HG03442 (cell line): ENCODE results near the gene FANCD2OS.
"Not testable (repeated sequence)": the region's sequence is repeated elsewhere in the genome, so short reads cannot be mapped to it uniquely, and the experiment has no call there.

Source experiments
- ATAC-seq: cut with Tn5 transposase; IDR thresholded peaks from one replicate; pipeline ENCODE4 v1.9.1; 2021; ENCODE audit warnings: mild to moderate bottlenecking, moderate library complexity; ENCODE audit not compliant: unreplicated experiment

The FANCD2OS gene, protein sequence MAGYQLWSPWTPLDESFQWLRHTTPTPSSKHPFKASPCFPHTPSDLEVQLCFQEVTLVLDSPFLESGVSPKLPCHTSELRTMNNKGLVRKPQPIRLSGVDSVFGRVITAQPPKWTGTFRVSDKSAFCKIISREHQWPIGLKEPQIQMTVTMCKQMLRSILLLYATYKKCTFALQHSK

GRCh38 chr3:10108091-10108490 lies at the start of gene FANCD2OS:
FANCD2OS (minus strand) TSS chr3:10108255; CDS start chr3:10104774, 3,481 bp downstream.
- ATAC-seq: no peak

GRCh38 chr3:10157031-10157430 lies 49.0 kb upstream of the FANCD2OS start:
- ATAC-seq: no peak

- no peak for ATAC-seq
Observed at GRCh38 chr3:10155658-10156057, 47.6 kb upstream of the FANCD2OS start.

- ATAC-seq: no peak
Observed at GRCh38 chr3:10155123-10155472, 47.0 kb upstream of the FANCD2OS start.

GRCh38 chr3:10154335-10155122 lies 46.5 kb upstream of the FANCD2OS start:
- ATAC-seq: no peak

DNA sequence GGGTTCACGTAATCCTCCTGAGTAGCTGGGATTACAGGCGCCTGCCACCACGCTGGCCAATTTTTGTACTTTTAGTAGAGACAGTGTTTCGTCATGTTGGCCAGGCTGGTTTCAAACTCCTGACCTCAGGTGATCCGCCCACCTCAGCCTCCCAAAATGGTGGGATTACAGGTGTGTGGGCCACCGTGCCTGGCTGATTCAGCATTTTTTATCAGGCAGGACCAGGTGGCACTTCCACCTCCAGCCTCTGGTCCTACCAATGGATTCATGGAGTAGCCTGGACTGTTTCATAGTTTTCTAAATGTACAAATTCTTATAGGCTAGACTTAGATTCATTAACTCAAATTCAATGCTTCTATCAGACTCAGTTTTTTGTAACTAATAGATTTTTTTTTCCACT lies 42.9 kb upstream of the FANCD2OS start:
- no peak for ATAC-seq

DNA sequence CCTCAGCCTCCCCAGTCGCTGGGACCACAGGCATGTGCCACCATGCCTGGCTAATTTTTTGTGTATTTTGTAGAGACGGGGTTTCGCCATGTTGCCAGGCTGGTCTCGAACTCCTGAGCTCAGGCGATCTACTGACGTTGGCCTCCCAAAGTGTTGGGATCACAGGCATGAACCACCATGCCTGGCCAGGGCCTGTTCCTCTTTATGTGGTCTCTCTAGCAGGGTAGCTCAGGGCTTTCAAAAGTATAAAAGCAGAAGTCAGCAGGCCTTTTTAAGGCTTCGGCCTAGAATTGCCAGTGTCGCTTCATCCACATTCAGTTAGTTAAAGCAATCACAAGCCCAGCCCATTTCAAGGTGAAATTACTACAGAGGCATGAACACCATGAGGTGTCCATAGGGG lies 41.2 kb upstream of the FANCD2OS start:
- no peak for ATAC-seq

GRCh38 chr3:10145685-10146084 lies 37.6 kb upstream of the FANCD2OS start:
- no peak for ATAC-seq

GRCh38 chr3:10142707-10143560 lies 34.9 kb upstream of the FANCD2OS start:
- no peak for ATAC-seq

DNA sequence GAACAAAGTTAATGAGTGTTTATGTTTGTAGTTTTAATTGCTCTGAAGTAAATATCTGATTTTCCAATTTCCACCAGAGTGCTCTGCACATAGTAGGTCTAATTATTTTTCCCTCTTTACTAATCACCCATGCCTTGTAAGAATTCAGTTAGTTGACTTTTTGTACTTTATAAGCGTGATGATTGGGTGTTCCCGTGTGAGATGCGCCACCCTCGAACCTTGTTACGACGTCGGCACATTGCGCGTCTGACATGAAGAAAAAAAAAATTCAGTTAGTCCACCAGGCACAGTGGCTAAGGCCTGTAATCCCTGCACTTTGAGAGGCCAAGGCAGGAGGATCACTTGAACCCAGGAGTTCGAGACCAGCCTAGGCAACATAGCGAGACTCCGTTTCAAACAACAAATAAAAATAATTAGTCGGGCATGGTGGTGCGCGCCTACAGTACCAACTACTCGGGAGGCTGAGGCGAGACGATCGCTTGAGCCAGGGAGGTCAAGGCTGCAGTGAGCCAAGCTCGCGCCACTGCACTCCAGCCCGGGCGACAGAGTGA lies 33.0 kb upstream of the FANCD2OS start:
- no peak for ATAC-seq

GRCh38 chr3:10137178-10137577 lies 29.1 kb upstream of the FANCD2OS start:
- no peak for ATAC-seq

DNA sequence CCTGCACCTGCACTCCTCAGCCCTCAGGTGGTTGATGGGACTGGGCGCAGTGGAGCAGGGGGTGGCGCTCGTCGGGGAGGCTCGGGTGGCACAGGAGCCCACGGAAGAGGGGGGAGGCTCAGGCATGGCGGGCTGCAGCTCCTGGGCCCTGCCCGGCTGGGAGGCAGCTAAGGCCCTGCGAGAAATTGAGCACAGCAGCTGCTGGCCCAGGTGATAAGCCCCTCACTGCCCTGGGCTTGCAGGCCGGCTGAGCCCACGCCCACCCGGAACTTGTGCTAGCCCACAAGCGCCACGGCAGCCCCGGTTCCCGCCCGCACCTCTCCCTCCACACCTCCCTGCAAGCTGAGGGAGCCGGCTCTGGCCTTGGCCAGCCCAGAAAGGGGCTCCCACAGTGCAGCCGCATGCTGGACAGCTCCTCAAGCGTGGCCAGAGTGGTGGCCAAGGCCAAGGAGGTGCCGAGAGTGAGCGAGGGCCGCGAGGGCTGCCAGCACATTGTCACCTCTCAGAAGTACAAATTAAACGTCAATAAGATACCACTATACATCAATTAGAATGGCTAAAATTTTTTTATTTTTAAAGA lies 28.5 kb upstream of the FANCD2OS start:
- no peak for ATAC-seq

DNA sequence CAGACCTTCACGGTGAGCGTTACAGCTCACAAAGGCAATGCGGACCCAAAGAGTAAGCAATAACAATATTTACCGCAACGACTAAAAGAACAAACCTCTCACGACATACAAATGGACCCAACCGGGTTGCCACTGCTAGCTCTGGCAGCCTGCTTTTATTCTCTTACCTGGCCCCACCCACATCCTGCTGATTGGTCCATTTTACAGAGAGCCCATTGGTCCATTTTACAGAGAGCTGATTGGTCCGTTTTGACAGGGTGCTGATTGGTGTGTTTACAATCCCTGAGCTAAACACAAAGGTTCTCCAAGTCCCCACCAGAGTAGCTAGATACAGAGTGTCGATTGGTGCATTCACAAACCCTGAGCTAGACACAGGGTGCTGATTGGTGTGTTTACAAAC lies 27.8 kb upstream of the FANCD2OS start:
- ATAC-seq: not testable (repeated sequence)

DNA sequence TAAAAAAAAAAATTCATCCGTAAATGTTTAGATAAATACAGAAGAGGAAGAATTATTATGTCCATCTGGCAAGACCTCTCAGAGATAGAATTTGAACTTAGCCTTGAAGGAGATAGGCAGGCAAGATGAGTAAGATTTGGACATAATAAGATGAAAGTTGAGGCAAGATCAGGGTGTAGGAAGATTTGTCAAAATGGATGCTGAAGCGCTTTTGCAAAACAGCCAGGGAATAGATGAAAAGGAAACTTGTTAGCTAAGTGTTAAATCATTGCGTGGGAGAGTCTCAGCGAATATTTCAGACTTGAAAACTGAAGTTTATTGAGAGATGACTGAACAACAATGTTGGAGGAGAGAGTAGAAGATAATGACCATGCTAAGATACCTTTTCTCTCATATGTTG lies 14.7 kb upstream of the FANCD2OS start:
- no peak for ATAC-seq

DNA sequence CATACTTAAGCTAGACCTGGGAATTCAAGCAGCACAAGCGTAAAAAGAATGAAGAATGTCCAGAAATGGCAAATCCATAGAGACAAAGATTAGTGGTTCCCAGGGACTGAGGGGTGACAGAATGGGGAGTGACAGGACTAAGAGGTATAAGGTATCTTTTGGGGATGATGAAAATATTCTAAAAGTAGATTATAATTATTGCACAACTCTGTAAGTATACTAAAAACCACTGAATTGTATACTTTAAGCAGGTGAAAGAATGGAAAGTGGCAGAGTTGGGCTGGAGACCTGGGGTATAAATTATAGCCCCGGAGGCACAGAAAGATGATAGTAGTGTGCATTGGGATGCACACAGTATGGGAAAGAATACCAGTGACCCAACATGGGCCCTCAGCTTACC lies 13.0 kb upstream of the FANCD2OS start:
- no peak for ATAC-seq

DNA sequence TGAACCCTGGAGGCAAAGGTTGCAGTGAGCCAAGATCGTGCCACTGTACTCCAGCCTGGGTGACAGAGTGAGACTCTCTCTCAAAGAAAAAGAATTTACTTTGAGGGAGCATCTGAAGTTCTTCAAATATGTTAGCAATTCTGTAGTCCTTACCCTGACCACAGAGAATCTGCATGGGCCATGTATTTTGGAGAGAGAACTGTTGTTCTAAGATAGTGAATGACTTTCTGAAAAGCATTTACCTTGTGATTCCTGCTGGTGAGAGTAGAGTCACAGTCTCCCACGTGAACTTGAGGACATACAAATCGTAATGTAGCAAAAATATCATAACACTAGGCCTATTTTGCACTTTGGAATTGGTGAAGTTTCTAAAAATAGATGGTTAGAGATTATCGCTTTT lies 11.3 kb upstream of the FANCD2OS start:
- ATAC-seq: no peak

GRCh38 chr3:10116928-10117327 lies 8.9 kb upstream of the FANCD2OS start:
- ATAC-seq: no peak

GRCh38 chr3:10116138-10116460 lies 8.0 kb upstream of the FANCD2OS start:
- ATAC-seq: peak; percentile 15

GRCh38 chr3:10115326-10116137 lies 7.5 kb upstream of the FANCD2OS start, which contains the start of gene BRK1:
BRK1 (plus strand) TSS chr3:10115675; CDS start chr3:10115702, 27 bp downstream.
- ATAC-seq: peak; percentile 93

- ATAC-seq: no peak
Observed at GRCh38 chr3:10106919-10107318, 1.1 kb downstream of the FANCD2OS start.
